ENCODE data around the gene PTGER1.
A peak's percentile ranks its signal among the peaks of the same experiment; 100 is the strongest.

The PTGER1 gene

DNA sequence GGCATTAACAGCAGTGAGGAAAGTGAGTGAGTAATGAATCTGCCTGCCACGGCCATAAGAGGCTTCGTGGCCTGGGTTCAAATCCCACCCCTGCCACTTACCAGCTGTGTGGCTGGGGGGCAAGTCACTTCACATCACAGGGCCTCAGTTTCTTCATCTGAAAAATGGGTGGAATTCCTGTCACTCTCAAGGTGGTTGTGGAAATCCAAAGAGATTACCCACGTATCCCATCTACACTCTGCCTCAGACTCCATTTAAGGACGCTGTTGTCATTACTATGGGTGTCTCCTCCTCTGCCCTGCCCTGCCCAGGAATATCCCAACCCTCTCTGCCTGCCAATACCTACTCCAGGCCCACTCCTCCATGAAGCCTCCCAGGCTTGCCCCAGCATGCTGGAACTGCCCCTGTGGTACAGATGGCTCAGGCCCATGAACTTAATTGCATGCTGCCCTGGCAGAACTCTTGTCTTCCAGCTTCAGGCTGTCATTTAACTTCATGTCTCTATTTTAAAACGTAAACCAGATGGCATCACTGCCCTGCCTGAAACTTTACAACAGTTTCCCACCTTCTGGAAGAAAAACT lies 17.7 kb upstream of the PTGER1 start:
- no peak overlapping the region for H3K4me3 ChIP-seq (ENCODE audit: low read depth, low read length)
- no peak for DNase-seq (ENCODE audit: low read depth)
- TF ChIP-seq CTCF (conservative IDR thresholded peaks at IDR 0.05; ENCODE audit: low read depth, low read length): no peak

DNA sequence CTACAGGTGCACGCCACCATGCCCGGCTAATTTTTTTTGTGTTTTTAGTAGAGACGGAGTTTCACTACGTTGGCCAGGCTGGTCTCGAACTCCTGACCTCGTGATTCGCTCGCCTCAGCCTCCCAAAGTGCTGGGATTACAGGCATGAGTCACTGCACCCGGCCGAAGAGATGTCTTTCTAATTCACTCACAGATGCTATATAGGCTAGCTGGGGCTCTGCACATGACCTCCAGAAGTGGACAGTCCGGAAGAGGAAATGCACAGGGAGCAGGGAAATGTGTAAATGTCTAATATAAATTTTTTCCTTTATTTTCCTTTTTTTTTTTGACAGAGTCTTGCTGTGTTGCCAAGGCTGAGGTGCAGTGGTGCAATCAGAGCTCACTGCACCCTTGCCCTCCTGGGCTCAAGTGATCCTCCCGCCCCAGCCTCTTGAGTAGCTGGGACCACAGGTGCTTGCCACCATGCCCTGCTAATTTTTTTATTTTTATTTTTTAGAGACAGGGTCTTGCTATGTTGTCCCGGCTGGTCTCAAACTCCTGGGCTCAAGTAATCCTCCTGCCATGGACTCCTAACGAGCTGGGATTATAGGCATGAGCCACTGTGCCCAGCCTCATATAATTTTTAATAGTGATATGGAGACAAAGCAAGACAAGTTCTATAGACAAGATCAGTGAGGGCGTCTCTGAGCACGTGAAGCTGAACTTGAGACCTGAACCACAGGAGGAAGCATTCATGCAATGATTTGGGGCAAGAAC lies 12.4 kb upstream of the PTGER1 start:
- no peak overlapping the region for H3K4me3 ChIP-seq (ENCODE audit: low read depth, low read length)
- no peak for TF ChIP-seq CTCF (conservative IDR thresholded peaks at IDR 0.05; ENCODE audit: low read depth, low read length)
- DNase-seq (ENCODE audit: low read depth): no peak

- TF ChIP-seq CTCF (conservative IDR thresholded peaks at IDR 0.05; ENCODE audit: low read depth, low read length): no peak
- DNase-seq (ENCODE audit: low read depth): no peak
- H3K4me3 ChIP-seq (ENCODE audit: low read depth, low read length): no peak overlapping the region
Measured at GRCh38 chr19:14482172-14482941, 7.2 kb upstream of the PTGER1 start.

- H3K4me3 ChIP-seq (ENCODE audit: low read depth, low read length): no peak overlapping the region
- DNase-seq (ENCODE audit: low read depth): peak; percentile 42
- TF ChIP-seq CTCF (conservative IDR thresholded peaks at IDR 0.05; ENCODE audit: low read depth, low read length): no peak
Measured at GRCh38 chr19:14480700-14481079, 5.5 kb upstream of the PTGER1 start.

DNA sequence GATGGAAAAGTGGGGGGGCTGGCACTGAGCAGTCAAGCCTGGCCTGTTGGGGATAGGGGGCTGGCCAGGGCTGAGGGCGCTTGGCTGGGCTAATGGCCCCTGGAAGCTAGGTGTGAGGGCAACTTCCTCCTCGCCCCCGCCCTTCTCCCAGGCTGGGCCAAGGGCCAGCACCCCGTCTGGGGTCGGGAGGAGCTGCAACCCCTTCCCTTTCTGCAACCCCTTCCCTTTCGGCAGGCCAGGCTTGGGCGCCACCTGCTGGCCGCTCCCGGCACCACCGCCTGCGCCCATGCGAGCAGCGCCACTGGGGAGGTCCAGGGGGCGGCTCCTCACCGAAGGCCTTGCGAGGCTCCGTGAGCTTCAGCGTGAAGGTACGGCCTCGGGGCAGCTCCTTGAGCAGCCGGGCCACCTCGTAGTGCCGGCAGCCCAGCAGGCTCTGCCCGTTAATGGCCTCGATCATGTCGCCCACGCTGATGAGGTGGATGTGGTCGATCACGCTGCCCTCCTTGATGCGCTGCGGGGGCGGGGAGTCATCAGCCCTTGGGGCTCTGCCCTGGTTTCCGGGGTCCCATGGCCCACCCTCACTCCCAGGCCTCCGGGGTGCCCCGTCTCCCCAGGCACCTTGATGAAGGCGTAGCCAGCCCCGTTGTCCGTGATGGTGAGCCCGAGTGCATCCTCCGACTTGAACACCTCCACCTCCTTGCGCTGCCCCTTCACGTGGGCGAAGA lies 5.0 kb upstream of the PTGER1 start:
- H3K4me3 ChIP-seq (ENCODE audit: low read depth, low read length): no peak overlapping the region
- DNase-seq (ENCODE audit: low read depth): peak; percentile 45
- peak; percentile 76 for TF ChIP-seq CTCF (conservative IDR thresholded peaks at IDR 0.05; ENCODE audit: low read depth, low read length)

DNA sequence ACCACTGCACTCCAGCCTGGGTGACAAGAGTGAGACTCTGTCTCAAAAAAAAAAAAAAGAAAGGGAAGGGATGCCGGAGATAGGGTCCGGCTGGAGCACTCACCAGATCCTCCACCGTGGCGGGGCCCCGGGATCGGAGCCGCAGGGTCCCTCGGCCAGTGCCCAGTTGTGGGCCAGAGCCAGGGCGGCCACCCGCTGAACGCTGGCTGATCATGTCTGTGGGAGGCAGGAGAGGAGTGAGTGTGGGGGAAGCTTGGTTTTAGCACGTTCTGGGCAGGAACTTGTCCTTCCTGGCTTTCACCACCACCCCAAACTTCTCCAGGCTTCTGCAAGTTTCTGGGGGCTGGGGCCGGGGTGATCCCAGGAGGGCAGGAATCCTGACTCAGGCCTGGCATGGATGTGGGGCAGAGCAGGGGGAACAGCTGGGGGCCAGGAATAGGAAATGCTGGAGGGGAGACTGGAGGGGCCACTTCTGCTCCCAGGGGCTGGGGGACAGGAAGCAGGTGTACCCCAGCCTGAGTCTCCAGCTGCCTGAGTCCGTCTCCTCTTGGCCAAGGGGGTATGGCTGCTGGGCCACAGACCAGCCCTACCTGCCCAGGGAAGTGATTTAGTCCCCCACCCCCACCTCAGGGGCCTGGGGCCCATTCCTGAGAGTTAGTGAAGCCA lies 4.3 kb upstream of the PTGER1 start:
- no peak for TF ChIP-seq CTCF (conservative IDR thresholded peaks at IDR 0.05; ENCODE audit: low read depth, low read length)
- H3K4me3 ChIP-seq (ENCODE audit: low read depth, low read length): no peak overlapping the region
- DNase-seq (ENCODE audit: low read depth): no peak
